T-helper 1 cell treated with Interleukin-12 subunit alpha and Interleukin-12 subunit beta and Interleukin-4 antibody, amounts not matched to agents 30 μg/mL and 1 μg/mL, for 36 hours (primary cell): ENCODE measurements around the gene SARDH.
"Not testable (repeated sequence)": the region's sequence is repeated elsewhere in the genome, so short reads cannot be mapped to it uniquely, and the experiment has no call there.

Experiments used
- H3K27ac Mint-ChIP-seq: one replicate; pipeline ENCODE4 v1.8.0; 2021; ENCODE audit warnings: mild to moderate bottlenecking, mixed read lengths
- H3K27me3 Mint-ChIP-seq: one replicate; pipeline ENCODE4 v1.8.0; 2021; ENCODE audit warnings: low read depth, mixed read lengths
- H3K36me3 Mint-ChIP-seq: one replicate; pipeline ENCODE4 v1.8.0; 2021; ENCODE audit warnings: low read depth, mixed read lengths
- H3K4me1 Mint-ChIP-seq: one replicate; pipeline ENCODE4 v1.8.0; 2021; ENCODE audit warnings: low read depth, mixed read lengths
- H3K4me3 Mint-ChIP-seq: one replicate; pipeline ENCODE4 v1.8.0; 2021; ENCODE audit warnings: mild to moderate bottlenecking, moderate library complexity, mixed read lengths
- H3K9me3 Mint-ChIP-seq: one replicate; pipeline ENCODE4 v1.8.0; 2021; ENCODE audit warnings: mixed read lengths

The SARDH gene

DNA sequence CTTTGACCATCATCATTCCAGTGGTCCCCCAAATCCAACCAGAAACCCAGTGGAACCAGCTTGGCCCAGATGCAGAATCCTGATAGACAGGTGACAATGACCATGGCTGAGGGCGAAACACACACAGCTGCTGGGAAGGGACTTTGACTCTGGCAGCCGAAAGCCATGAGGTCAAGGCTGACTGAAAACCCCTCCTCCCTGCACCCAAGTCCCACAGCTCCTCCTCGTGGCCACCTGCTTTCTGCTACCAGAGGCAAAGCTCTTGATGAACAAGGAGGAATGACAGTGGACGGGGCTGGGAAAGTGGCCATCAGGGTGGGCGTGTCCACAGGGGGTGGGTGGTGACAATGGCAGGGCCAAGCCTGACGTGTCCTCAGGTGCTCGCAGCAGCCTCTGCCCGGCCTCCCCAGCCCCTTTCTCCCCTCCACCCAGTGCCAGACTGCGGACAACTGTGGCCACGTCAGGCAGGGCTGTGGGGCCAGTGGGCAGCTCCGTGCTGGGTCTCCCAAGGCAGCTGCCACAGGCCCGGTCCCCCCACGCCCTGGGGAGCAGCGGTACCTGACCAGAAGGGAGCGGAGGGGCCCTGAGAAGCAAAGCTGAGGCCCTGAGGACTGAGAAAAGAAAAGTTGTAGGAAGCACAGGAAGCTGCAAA is 30.8 kb upstream of the SARDH start:
- no peaks in the 10 kb centered on the region for H3K4me1 Mint-ChIP-seq
- no peaks in the 10 kb centered on the region for H3K27me3 Mint-ChIP-seq
- H3K4me3 Mint-ChIP-seq = no peak overlapping the region
- H3K9me3 Mint-ChIP-seq = peaks cover 25% of the 10 kb centered on the region
- no peak overlapping the region for H3K27ac Mint-ChIP-seq
- H3K36me3 Mint-ChIP-seq = no peaks in the 10 kb centered on the region

DNA sequence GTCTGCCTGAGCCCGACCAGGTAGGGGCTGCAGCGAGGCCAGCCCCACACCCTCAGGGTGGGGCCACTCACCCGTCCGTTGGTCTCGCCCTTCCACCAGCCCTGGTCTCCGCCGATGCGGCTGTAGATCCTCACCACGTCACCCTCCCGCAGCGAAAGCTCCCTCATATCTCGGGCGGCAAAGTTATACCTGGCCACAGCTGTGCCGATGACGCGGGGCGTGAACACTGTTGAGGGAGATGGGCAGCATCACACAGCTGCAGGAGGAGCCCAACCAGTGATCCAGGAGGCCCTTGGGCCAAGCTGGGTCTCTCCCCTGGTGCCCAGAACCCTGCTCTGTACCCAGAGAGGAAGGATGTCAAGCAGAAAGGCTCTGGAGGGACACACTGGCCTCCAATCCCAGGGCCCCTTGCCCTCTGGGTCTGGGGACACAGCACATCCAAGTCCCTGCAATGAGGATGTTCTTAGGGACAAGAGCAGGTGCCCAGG is 30.3 kb upstream of the SARDH start:
- H3K36me3 Mint-ChIP-seq = no peaks in the 10 kb centered on the region
- no peak overlapping the region for H3K27ac Mint-ChIP-seq
- H3K4me3 Mint-ChIP-seq = no peak overlapping the region
- no peaks in the 10 kb centered on the region for H3K27me3 Mint-ChIP-seq
- H3K4me1 Mint-ChIP-seq = no peaks in the 10 kb centered on the region
- peaks cover 25% of the 10 kb centered on the region for H3K9me3 Mint-ChIP-seq

DNA sequence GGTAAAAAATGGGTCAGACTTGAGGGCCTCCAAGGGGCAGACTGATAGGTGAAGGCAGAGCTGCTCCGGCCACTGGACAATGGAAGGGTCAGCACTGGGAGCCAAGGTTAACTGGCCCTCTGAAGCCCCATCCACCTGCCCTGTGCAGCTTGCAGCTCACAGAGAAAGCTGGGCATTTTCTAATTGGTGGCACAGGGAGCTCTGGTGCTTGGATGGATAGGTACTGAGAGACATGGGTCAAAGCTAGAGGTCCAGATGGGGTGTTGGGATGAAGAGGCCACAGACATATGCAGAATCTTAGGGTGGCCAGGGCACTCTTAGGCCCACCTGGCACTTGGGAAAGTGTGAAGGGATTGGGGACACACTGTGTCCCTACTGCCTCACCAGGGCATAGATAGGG is 29.5 kb upstream of the SARDH start:
- H3K9me3 Mint-ChIP-seq = peaks cover 25% of the 10 kb centered on the region
- no peak overlapping the region for H3K4me3 Mint-ChIP-seq
- no peaks in the 10 kb centered on the region for H3K4me1 Mint-ChIP-seq
- H3K36me3 Mint-ChIP-seq = no peaks in the 10 kb centered on the region
- no peak overlapping the region for H3K27ac Mint-ChIP-seq
- H3K27me3 Mint-ChIP-seq = no peaks in the 10 kb centered on the region

DNA sequence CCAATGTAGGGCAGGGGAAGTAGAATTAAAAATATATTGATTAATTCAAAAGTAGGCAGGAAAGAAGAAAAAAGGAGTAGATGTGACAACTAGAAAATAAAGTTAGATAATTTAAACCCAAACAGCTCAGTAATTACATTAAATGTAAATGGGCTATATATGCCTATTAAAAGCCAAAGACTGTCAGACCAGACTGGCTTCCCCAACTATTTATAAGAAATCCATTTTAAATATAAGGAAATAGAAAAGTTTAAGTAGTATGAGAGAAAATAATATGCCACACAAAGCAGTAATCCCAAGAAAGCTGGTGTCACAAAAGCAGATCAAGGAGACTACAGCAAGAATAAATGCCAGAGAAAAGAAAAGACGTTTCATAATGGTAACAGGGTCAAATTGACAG is 28.9 kb upstream of the SARDH start:
- Mint-ChIP-seq H3K27me3 (no peaks in the 10 kb centered on the region), H3K9me3 (peaks cover 25% of the 10 kb centered on the region), H3K4me3 (no peak overlapping the region), H3K36me3 (no peaks in the 10 kb centered on the region), H3K4me1 (no peaks in the 10 kb centered on the region), H3K27ac (no peak overlapping the region)

DNA sequence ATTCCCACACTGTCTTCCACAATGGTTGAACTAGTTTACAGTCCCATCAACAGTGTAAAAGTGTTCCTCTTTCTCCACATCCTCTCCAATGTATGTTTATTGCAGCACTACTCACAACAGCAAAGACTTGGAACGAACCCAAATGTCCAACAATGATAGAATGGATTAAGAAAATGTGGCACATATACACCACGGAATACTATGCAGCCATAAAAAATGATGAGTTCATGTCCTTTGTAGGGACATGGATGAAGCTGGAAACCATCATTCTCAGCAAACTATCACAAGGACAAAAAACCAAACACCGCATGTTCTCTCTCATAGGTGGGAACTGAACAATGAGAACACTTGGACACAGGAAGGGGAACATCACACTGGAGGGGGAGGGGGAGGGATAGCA is 28.1 kb upstream of the SARDH start:
- not testable (repeated sequence) for H3K4me3 Mint-ChIP-seq, H3K27me3 Mint-ChIP-seq, H3K4me1 Mint-ChIP-seq, H3K36me3 Mint-ChIP-seq, H3K27ac Mint-ChIP-seq
- H3K9me3 Mint-ChIP-seq = peaks cover 25% of the 10 kb centered on the region

DNA sequence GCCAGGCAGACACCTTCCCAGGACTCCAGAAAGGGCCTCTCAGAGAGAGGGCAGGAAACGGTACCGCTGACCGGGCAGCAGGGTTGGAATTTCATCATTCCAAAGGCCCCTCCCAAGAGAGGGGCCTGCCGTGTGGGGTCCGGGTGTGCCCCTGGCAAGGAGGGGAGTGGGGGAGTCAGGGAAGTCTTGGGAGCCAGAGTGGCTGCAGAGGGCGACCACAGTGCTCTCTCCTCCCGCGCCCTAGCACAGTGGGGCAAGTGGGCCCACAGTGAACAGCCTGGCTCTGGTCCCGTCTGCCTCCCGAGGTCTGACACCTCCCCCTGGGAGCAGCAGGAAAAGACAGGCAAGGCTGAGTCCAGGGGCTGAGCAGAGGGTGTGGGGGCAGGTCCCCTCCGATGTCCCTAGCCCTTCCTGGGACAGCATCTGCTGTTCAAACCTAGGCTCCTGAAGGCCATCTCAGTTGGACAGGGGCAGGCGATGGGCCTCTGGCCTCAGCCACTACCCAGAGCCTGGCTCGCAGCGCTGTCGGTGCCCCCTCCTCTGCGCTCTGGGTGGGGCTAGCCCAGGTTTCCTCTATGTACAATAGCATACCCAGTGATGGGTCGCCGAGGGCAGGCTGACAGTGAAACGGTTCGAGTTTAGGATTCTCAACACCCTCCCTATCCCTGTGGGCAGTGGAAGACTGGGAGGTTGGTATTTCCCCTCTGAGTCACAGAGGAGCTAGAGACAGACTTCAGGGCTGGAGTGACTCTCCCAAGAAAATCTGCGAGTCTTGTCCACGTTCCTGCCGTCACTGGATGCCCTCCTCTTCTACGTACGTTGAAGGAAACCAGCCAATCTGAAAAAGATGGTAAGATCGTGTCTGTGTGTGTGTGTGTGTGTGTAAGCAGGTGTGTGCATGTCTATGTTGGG is 25.4 kb upstream of the SARDH start:
- Mint-ChIP-seq H3K27me3 (no peaks in the 10 kb centered on the region), H3K9me3 (peaks cover 25% of the 10 kb centered on the region), H3K4me1 (no peaks in the 10 kb centered on the region), H3K36me3 (no peaks in the 10 kb centered on the region), H3K4me3 (no peak overlapping the region), H3K27ac (no peak overlapping the region)

DNA sequence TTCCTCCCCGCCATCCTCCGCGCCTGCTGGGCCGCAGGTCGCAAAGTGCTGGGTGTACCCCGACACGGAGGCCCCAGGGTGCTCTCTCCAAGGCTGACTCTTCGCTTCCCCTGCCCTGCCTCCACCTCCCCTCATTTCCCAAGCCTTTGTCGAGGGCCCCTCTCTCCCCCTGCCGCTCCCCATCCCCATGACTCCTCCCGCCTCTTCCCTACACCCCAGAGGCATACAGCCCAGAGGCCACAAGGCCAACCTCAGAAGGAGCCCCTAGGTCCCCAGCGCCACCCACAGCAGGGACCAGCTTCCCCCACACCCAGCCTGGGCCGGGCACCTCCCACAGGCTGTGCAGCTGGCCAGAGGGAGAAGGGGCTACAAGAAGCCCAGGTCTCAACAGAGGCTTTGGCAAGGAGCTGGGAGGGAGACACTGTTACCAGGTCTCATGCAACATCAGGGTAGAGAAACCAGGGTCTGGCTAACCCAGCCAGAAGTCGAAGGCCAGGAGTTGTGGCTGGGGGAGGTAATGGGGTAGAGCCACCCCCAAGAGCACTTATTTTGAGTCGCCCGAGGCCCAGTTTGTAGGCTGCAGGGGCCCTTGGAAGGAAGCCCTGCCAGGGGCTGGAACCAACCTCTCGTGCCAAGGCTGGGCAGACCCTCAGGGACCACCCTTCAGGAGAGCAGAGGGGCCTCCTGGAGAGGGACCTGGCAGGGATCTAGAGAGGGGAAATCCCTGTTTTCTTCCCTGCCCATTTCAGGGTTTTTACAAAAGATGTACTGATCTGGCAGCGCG is 24.5 kb upstream of the SARDH start:
- no peak overlapping the region for H3K4me3 Mint-ChIP-seq
- H3K36me3 Mint-ChIP-seq = no peaks in the 10 kb centered on the region
- no peaks in the 10 kb centered on the region for H3K4me1 Mint-ChIP-seq

DNA sequence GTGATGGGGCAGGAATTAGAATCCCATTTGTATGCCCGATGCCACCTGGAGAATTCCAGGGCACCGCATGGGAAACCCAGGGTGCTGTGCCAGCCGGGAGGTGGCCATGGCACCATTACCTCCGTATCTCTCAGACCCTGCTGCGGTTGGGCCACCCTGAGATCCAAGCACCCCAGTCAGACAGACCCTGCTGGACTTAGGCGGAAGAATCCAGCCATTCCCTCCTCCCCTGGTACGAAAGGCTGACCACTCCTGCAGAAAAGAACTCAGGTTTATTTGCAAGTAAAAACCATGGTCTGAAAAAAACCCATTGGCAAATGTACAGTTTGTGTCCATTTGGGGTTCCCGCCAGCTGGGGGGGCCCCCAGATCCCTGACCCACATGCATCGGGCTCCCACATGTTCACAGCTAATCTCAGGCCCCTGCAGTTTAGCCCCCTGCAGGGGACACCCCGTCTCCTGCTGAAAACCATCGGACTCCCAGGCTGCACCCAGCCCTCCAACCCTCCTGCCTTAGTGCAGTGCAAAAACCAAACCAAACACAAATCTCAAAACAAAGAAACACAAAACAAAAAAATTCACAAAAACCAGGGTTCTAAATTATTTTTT is 23.6 kb upstream of the SARDH start:
- no peaks in the 10 kb centered on the region for H3K27me3 Mint-ChIP-seq
- H3K36me3 Mint-ChIP-seq = no peaks in the 10 kb centered on the region
- H3K4me3 Mint-ChIP-seq = no peak overlapping the region
- H3K9me3 Mint-ChIP-seq = peaks cover 16% of the 10 kb centered on the region
- H3K27ac Mint-ChIP-seq = no peak overlapping the region
- H3K4me1 Mint-ChIP-seq = no peaks in the 10 kb centered on the region

More for the DNA sequence above, 24.5 kb upstream of the SARDH start:
- Mint-ChIP-seq H3K27me3 (no peaks in the 10 kb centered on the region), H3K9me3 (peaks cover 25% of the 10 kb centered on the region), H3K27ac (no peak overlapping the region)

DNA sequence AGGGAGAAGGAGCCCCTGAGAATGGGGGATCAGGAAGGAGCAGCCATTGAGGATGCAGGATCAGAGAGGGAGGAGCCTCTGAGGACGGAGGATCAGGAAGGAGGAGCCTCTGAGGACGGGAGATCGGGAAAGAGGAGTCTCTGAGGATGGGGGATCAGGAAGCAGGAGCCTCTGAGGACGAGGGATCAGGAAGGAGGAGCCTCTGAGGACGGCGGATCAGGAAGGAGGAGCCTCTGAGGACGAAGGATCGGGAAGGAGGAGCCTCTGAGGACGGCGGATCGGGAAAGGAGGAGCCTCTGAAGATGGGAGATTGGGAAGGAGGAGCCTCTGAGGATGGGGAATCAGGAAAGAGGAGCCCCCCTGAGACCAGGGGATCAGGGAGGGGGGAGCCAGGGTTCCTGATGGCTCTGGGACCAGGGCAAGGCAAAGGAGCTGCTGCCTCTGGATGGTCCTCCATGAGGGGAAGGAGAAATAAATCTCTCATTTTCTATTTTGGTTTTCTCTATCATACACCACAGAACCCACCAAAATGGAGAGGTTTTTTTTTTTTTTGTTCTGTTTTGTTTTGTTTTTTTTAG is 22.6 kb upstream of the SARDH start:
- Mint-ChIP-seq H3K36me3 (no peaks in the 10 kb centered on the region), H3K27me3 (no peaks in the 10 kb centered on the region), H3K27ac (no peak overlapping the region), H3K4me1 (no peaks in the 10 kb centered on the region), H3K9me3 (peaks cover 11% of the 10 kb centered on the region), H3K4me3 (no peak overlapping the region)

DNA sequence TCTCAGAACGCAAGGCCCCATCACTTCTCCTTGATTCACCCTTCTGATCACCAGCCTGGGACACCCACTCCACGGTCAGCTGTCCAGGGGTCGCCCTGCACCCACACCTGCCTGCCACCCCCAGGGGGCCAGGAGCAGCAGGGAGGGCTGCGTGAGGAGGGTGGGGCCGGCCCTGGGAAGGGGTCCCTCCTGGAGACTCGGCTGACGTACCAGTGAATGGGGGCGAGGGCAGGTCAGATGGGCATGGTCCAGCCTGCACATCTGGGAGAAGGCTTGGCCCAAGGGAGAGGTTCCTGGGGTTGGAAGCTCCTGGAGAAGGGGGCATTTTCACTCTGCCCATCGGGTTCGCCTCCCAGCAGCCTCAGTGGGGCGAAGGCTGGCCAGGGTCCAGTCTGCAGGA is 21.8 kb upstream of the SARDH start:
- no peaks in the 10 kb centered on the region for H3K4me1 Mint-ChIP-seq
- peaks cover 4% of the 10 kb centered on the region for H3K9me3 Mint-ChIP-seq
- no peaks in the 10 kb centered on the region for H3K36me3 Mint-ChIP-seq
- no peaks in the 10 kb centered on the region for H3K27me3 Mint-ChIP-seq
- no peak overlapping the region for H3K4me3 Mint-ChIP-seq
- H3K27ac Mint-ChIP-seq = no peak overlapping the region

DNA sequence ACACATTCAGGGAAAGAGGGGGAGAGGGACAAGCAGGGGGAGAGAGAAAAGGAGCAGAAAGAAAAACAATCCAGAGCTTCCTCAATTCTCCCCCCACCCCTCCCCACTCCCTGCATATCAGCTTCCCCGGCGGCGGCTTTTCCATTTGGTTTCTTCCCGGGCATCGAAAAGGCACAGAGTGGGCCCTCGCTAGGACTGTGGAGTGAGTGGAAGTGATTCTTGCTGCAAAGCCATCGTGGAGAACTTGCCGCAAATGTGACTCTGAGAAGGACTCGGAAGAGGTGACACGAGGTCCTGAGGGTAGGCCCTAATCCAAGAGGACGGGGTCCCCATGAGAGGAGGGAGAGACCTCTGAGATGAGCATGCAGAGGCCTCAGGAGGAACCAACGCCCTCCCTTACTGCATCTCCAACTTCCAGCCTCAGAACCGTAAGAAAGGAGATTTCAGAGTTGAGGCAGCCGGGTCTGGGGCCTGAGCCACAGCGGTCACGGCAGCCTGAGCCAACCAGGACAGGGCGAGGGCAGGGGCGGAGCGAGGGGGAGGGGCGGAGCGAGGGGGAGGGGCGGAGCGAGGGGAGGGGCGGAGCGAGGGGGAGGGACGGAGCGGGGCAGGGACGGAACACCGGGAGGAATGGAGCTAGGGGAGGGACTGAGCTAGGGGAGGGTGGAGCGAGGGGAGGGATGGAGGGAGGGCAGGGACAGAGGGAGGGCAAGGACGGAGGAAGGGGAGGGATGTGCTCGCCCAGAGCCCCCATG is 21.2 kb upstream of the SARDH start:
- H3K4me1 Mint-ChIP-seq = no peaks in the 10 kb centered on the region
- no peaks in the 10 kb centered on the region for H3K27me3 Mint-ChIP-seq
- H3K27ac Mint-ChIP-seq = no peak overlapping the region
- H3K4me3 Mint-ChIP-seq = no peak overlapping the region
- H3K36me3 Mint-ChIP-seq = no peaks in the 10 kb centered on the region
- H3K9me3 Mint-ChIP-seq = peaks cover under 1% of the 10 kb centered on the region

DNA sequence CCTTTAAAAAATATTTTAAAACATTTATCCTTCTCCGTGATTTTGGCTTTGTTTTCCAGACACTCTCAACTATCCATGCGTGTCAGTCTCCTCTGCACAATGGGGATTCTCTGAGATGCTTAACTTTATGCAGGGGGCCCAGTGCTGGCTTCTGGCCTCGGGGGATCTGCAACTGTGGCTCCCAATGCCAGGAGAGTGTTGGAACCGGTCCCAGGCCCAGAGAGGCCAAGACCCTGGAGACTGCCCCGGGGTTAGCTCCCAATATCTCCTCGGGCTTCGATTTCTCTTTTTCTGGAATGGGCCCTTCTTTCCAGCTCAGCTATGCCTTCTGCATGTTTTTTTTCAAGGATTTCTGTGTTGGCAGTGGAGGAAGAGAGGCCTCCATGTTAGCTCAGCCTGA is 20.1 kb upstream of the SARDH start:
- H3K4me3 Mint-ChIP-seq = no peak overlapping the region
- peaks cover 4% of the 10 kb centered on the region for H3K27me3 Mint-ChIP-seq
- no peaks in the 10 kb centered on the region for H3K4me1 Mint-ChIP-seq
- no peak overlapping the region for H3K27ac Mint-ChIP-seq
- no peaks in the 10 kb centered on the region for H3K9me3 Mint-ChIP-seq
- H3K36me3 Mint-ChIP-seq = no peaks in the 10 kb centered on the region

DNA sequence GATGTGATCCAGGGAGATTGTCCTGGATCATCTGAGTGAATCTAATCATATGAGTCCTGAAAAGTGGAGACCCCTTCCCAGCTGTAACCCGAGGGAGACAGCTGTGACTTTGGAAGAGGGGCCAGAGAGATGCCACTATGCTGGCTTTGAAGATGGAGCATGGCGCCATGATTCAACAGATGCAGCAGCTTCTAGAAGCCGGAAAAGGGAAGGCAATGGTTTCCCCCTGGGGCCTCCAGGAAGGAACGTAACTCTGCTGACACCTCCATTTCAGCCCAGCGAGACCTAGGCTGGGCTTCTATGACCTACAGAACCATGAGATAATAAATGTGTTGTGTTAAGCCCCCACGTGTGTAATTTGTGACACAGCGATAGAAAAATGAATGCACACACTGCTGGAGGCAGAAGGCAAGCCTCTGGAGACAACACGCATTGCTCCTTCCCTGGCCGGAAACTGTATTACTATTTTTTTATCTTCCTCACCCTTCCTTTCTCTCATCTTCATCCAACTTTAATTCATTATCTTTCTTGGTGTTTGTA is 16.6 kb upstream of the SARDH start:
- Mint-ChIP-seq H3K9me3 (no peaks in the 10 kb centered on the region), H3K27me3 (peaks cover 12% of the 10 kb centered on the region), H3K36me3 (no peaks in the 10 kb centered on the region), H3K4me3 (no peak overlapping the region), H3K27ac (no peak overlapping the region), H3K4me1 (peaks cover 2% of the 10 kb centered on the region)
